GM11168 (cell line): ENCODE results near the gene MTHFD2.

Experiments
- in situ Hi-C: fragments of 300-500 bp; cut with MboI; formaldehyde crosslinking; loops from one replicate; pipeline ENCODE4 v1.12.0; 2022; ENCODE audit warnings: low sequenced_read_pairs; ENCODE audit not compliant: unreplicated experiment

The MTHFD2 gene

GRCh38 chr2:74259733-74260132, 61.3 kb downstream of the MTHFD2 start:
- in situ Hi-C loops: no loop called here

GRCh38 chr2:74260495-74260894, 62.1 kb downstream of the MTHFD2 start:
- in situ Hi-C loops: no loop called here

- in situ Hi-C loops: no loop called here
Measured at GRCh38 chr2:74261204-74261864, 62.9 kb downstream of the MTHFD2 start.

- in situ Hi-C loops: no loop called here
Measured at GRCh38 chr2:74262681-74263080, 64.3 kb downstream of the MTHFD2 start.

GRCh38 chr2:74264281-74264680, 65.9 kb downstream of the MTHFD2 start:
- in situ Hi-C loops: no loop called here

GRCh38 chr2:74267068-74267467, 68.7 kb downstream of the MTHFD2 start:
- in situ Hi-C loops: no loop called here
